SK-N-SH treated with all-trans-retinoic acid at 6 μM for 48 hours (cell line): ENCODE measurements around the gene COX4I2.
A peak's percentile ranks its signal among the peaks of the same experiment; 100 is the strongest.

Experiments
- ATAC-seq: fragments of 200-7000 bp; cut with Tn5 transposase; 3 replicates; pipeline ENCODE4 v1.9.1; 2020; ENCODE audit warnings: mild to moderate bottlenecking, moderate library complexity
- ARNTL ChIP-seq: fragments of 450-650 bp; formaldehyde crosslinking; IDR thresholded peaks from 2 replicates; pipeline ENCODE4 v1.5.0; 2020; ENCODE audit warnings: low read depth, mild to moderate bottlenecking, moderate library complexity, borderline replicate concordance
- BACH2 ChIP-seq: fragments of 250-450 bp; sonication (Bioruptor Pico); IDR thresholded peaks from 2 replicates; pipeline ENCODE4 v1.9.0; 2021; ENCODE audit warnings: mild to moderate bottlenecking, borderline replicate concordance
- CREB5 ChIP-seq: fragments of 250-450 bp; sonication (Bioruptor Pico); IDR thresholded peaks from 2 replicates; pipeline ENCODE4 v1.5.1; 2020; ENCODE audit warnings: low read depth, mild to moderate bottlenecking, moderate library complexity
- CSDC2 ChIP-seq: fragments of 250-450 bp; sonication (Bioruptor Pico); IDR thresholded peaks from 2 replicates; pipeline ENCODE4 v1.5.0; 2020; ENCODE audit warnings: mild to moderate bottlenecking, moderate library complexity
- ESRRG ChIP-seq: fragments of 250-450 bp; sonication (Bioruptor Pico); IDR thresholded peaks from 2 replicates; pipeline ENCODE4 v1.6.1; 2021; ENCODE audit warnings: mild to moderate bottlenecking
- GLIS3 ChIP-seq: fragments of 250-450 bp; sonication (Bioruptor Pico); IDR thresholded peaks from 2 replicates; pipeline ENCODE4 v1.5.0; 2020; ENCODE audit warnings: mild to moderate bottlenecking, moderate library complexity
- POU6F1 ChIP-seq: fragments of 250-450 bp; sonication (Bioruptor Pico); IDR thresholded peaks from 2 replicates; pipeline ENCODE4 v1.8.0; 2021; ENCODE audit warnings: low read depth, mild to moderate bottlenecking, moderate library complexity, borderline replicate concordance
- RARB ChIP-seq: fragments of 250-450 bp; sonication (Bioruptor Pico); IDR thresholded peaks from 2 replicates; pipeline ENCODE4 v1.8.0; 2021; ENCODE audit warnings: mild to moderate bottlenecking, moderate library complexity
- SNAI2 ChIP-seq: fragments of 250-450 bp; sonication (Bioruptor Pico); IDR thresholded peaks from 2 replicates; pipeline ENCODE4 v1.5.0; 2020; ENCODE audit warnings: mild to moderate bottlenecking, moderate library complexity
- TCF4 ChIP-seq: fragments of 250-450 bp; sonication (Bioruptor Pico); IDR thresholded peaks from 2 replicates; pipeline ENCODE4 v1.8.0; 2021; ENCODE audit warnings: mild to moderate bottlenecking, moderate library complexity, borderline replicate concordance
- TOX ChIP-seq: fragments of 250-450 bp; sonication (Bioruptor Pico); IDR thresholded peaks from 2 replicates; pipeline ENCODE4 v1.8.0; 2021; ENCODE audit warnings: mild to moderate bottlenecking, moderate library complexity, borderline replicate concordance
- ZC3H10 ChIP-seq: fragments of 250-450 bp; sonication (Bioruptor Pico); IDR thresholded peaks from 2 replicates; pipeline ENCODE4 v1.5.1; 2021; ENCODE audit warnings: mild to moderate bottlenecking, moderate library complexity
- ZFP30 ChIP-seq: fragments of 450-650 bp; formaldehyde crosslinking; IDR thresholded peaks from 2 replicates; pipeline ENCODE4 v1.5.0; 2022; ENCODE audit warnings: mild to moderate bottlenecking, moderate library complexity
- ZNF565 ChIP-seq: fragments of 450-650 bp; formaldehyde crosslinking; conservative IDR thresholded peaks from 2 replicates; pipeline ENCODE4 v1.5.0; 2020; ENCODE audit warnings: low read depth, mild to moderate bottlenecking, moderate library complexity
- ZNF70 ChIP-seq: fragments of 450-650 bp; formaldehyde crosslinking; IDR thresholded peaks from 2 replicates; pipeline ENCODE4 v1.5.0; 2020; ENCODE audit warnings: mild to moderate bottlenecking, moderate library complexity
- ZNF8 ChIP-seq: fragments of 450-650 bp; formaldehyde crosslinking; IDR thresholded peaks from 2 replicates; pipeline ENCODE4 v1.5.0; 2020; ENCODE audit warnings: mild to moderate bottlenecking, moderate library complexity
- TF ChIP-seq, protein P1 (sequence below): fragments of 250-450 bp; sonication (Bioruptor Pico); IDR thresholded peaks from 2 replicates; pipeline ENCODE4 v1.5.0; 2020; ENCODE audit warnings: mild to moderate bottlenecking, moderate library complexity
- TF ChIP-seq, protein P2 (sequence below): fragments of 250-450 bp; sonication (Bioruptor Pico); IDR thresholded peaks from 2 replicates; pipeline ENCODE4 v1.5.1; 2021; ENCODE audit warnings: mild to moderate bottlenecking, moderate library complexity
- TF ChIP-seq, protein P3 (sequence below): fragments of 250-450 bp; sonication (Bioruptor Pico); IDR thresholded peaks from 2 replicates; pipeline ENCODE4 v1.8.0; 2020; ENCODE audit warnings: mild to moderate bottlenecking, moderate library complexity, borderline replicate concordance

The COX4I2 gene

DNA sequence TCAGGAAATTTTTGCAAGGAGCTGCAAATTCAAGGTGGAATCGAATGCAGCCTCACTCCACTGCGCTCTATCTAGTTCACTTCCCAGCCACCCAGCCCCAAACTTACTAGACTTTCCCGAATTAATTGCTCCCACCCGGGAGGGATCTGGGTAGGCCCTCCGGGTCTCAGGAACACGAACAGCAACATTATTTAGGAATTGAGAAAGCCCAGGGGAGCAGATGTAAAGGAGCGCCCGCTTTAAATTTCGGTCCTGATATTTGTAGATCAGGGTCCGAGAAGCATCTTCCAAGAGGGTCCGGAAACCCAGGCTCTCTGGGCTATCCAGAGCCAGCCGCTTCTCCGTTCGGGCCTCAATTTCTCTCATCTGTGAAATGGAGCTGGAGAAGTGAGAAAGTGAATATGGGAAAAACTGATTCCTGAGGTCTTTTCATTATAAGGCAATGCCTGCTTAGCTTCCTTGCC is 33.1 kb upstream of the COX4I2 start (continued):
- TF ChIP-seq, protein P1, sequence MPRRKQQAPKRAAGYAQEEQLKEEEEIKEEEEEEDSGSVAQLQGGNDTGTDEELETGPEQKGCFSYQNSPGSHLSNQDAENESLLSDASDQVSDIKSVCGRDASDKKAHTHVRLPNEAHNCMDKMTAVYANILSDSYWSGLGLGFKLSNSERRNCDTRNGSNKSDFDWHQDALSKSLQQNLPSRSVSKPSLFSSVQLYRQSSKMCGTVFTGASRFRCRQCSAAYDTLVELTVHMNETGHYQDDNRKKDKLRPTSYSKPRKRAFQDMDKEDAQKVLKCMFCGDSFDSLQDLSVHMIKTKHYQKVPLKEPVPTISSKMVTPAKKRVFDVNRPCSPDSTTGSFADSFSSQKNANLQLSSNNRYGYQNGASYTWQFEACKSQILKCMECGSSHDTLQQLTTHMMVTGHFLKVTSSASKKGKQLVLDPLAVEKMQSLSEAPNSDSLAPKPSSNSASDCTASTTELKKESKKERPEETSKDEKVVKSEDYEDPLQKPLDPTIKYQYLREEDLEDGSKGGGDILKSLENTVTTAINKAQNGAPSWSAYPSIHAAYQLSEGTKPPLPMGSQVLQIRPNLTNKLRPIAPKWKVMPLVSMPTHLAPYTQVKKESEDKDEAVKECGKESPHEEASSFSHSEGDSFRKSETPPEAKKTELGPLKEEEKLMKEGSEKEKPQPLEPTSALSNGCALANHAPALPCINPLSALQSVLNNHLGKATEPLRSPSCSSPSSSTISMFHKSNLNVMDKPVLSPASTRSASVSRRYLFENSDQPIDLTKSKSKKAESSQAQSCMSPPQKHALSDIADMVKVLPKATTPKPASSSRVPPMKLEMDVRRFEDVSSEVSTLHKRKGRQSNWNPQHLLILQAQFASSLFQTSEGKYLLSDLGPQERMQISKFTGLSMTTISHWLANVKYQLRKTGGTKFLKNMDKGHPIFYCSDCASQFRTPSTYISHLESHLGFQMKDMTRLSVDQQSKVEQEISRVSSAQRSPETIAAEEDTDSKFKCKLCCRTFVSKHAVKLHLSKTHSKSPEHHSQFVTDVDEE (CRISPR knock-in tag): no peak
- TF ChIP-seq ZNF70 (CRISPR knock-in tag): 0 out of 2 replicates have a peak, but pooled peaks have one; percentile 38
- peak; percentile 63; the same call in 1 of the 2 replicates for TF ChIP-seq CSDC2 (CRISPR knock-in tag)
- no peak; the same call in 1 of the 2 replicates for TF ChIP-seq SNAI2 (CRISPR knock-in tag)

- peak; percentile 66 for ATAC-seq
- TF ChIP-seq, protein P2, sequence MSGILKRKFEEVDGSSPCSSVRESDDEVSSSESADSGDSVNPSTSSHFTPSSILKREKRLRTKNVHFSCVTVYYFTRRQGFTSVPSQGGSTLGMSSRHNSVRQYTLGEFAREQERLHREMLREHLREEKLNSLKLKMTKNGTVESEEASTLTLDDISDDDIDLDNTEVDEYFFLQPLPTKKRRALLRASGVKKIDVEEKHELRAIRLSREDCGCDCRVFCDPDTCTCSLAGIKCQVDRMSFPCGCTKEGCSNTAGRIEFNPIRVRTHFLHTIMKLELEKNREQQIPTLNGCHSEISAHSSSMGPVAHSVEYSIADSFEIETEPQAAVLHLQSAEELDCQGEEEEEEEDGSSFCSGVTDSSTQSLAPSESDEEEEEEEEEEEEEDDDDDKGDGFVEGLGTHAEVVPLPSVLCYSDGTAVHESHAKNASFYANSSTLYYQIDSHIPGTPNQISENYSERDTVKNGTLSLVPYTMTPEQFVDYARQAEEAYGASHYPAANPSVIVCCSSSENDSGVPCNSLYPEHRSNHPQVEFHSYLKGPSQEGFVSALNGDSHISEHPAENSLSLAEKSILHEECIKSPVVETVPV (CRISPR knock-in tag): 0 out of 2 replicates have a peak, but pooled peaks have one; percentile 57
- peak; percentile 22; the same call in 1 of the 2 replicates for TF ChIP-seq ZNF70 (CRISPR knock-in tag)
- no peak; the same call in 1 of the 2 replicates for TF ChIP-seq ZNF8 (CRISPR knock-in tag)
- no peak for TF ChIP-seq ZNF565 (CRISPR knock-in tag)
- no peak for TF ChIP-seq POU6F1 (CRISPR knock-in tag)
- peak; percentile 38; the same call in 1 of the 2 replicates for TF ChIP-seq ESRRG (CRISPR knock-in tag)
- peak; percentile 2; the same call in 1 of the 2 replicates for TF ChIP-seq ZFP30 (CRISPR knock-in tag)
- TF ChIP-seq GLIS3 (CRISPR knock-in tag): no peak; the same call in 1 of the 2 replicates
- TF ChIP-seq TOX (CRISPR knock-in tag): peak; percentile 22; the same call in 1 of the 2 replicates
- TF ChIP-seq ARNTL (CRISPR knock-in tag): no peak
- no peak; the same call in 1 of the 2 replicates for TF ChIP-seq TCF4
- TF ChIP-seq, protein P3, sequence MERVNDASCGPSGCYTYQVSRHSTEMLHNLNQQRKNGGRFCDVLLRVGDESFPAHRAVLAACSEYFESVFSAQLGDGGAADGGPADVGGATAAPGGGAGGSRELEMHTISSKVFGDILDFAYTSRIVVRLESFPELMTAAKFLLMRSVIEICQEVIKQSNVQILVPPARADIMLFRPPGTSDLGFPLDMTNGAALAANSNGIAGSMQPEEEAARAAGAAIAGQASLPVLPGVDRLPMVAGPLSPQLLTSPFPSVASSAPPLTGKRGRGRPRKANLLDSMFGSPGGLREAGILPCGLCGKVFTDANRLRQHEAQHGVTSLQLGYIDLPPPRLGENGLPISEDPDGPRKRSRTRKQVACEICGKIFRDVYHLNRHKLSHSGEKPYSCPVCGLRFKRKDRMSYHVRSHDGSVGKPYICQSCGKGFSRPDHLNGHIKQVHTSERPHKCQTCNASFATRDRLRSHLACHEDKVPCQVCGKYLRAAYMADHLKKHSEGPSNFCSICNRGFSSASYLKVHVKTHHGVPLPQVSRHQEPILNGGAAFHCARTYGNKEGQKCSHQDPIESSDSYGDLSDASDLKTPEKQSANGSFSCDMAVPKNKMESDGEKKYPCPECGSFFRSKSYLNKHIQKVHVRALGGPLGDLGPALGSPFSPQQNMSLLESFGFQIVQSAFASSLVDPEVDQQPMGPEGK (CRISPR knock-in tag): no peak; the same call in none of the 2 replicates
- no peak for TF ChIP-seq BACH2 (CRISPR knock-in tag)
- peak; percentile 50; the same call in 1 of the 2 replicates for TF ChIP-seq CREB5
- TF ChIP-seq ZC3H10 (CRISPR knock-in tag): peak; percentile 53; the same call in 1 of the 2 replicates
- no peak for TF ChIP-seq RARB
These were observed 32.4 kb upstream of the COX4I2 start, which contains the start of gene ID1 for GRCh38 chr20:31605031-31605901. Gene ID1, plus strand, starts transcription at chr20:31605289. Its CDS starts 99 bp downstream, at chr20:31605388.
